Activated naive CD4-positive, alpha-beta T cell treated with anti-CD3 and anti-CD28 coated beads, Interleukin-2, amount 10 ng/mL, durations not matched to agents 7 days and 5 days (primary cell): Measurements from ENCODE around the gene MYO18A.
"Not testable (repeated sequence)": the region's sequence is repeated elsewhere in the genome, so short reads cannot be mapped to it uniquely, and the experiment has no call there.

Experiments
- CTCF ChIA-PET: fragments of 350-600 bp; sonication (Branson Sonifier 250); formaldehyde crosslinking; loops from one replicate; lab custom pipeline; 2021; ENCODE audit warnings: antibody characterized with exemption; lab: Charles Lee
- DNase-seq: peaks from one replicate; pipeline ENCODE4 v3.0.0-alpha.2; 2020
- H3K27ac Mint-ChIP-seq: one replicate; pipeline ENCODE4 v1.8.0; 2021; ENCODE audit warnings: mild to moderate bottlenecking, moderate library complexity, mixed read lengths
- H3K27me3 Mint-ChIP-seq: one replicate; pipeline ENCODE4 v1.8.0; 2021; ENCODE audit warnings: mild to moderate bottlenecking, mixed read lengths
- H3K36me3 Mint-ChIP-seq: one replicate; pipeline ENCODE4 v1.8.0; 2021; ENCODE audit warnings: mixed read lengths
- H3K4me1 Mint-ChIP-seq: one replicate; pipeline ENCODE4 v1.8.0; 2021; ENCODE audit warnings: mixed read lengths
- H3K4me3 Mint-ChIP-seq: one replicate; pipeline ENCODE4 v1.8.0; 2021; ENCODE audit warnings: mild to moderate bottlenecking, moderate library complexity, mixed read lengths
- H3K9me3 Mint-ChIP-seq: one replicate; pipeline ENCODE4 v1.8.0; 2021; ENCODE audit warnings: mixed read lengths

The MYO18A gene

GRCh38 chr17:29179232-29180033, 765 bp downstream of the MYO18A start:
- Mint-ChIP-seq H3K27me3 (peaks cover 32% of the 10 kb centered on the region), H3K4me1 (peaks cover 33% of the 10 kb centered on the region), H3K36me3 (no peaks in the 10 kb centered on the region), H3K4me3 (peak overlapping the region; percentile 33), H3K9me3 (no peaks in the 10 kb centered on the region), H3K27ac (no peak overlapping the region)
- no peak for DNase-seq
- CTCF ChIA-PET: interaction anchor here (0.7 to 5.1 kb wide), 20 partner anchors 11 to 144 kb away, joined by 3 to 84 read pairs (median 6); no protein-coding TSS in a partner anchor

GRCh38 chr17:29178750-29179231, 1.4 kb downstream of the MYO18A start:
- Mint-ChIP-seq H3K9me3 (no peaks in the 10 kb centered on the region), H3K4me3 (peak overlapping the region; percentile 33), H3K36me3 (no peaks in the 10 kb centered on the region), H3K27ac (no peak overlapping the region), H3K4me1 (peaks cover 33% of the 10 kb centered on the region), H3K27me3 (peaks cover 29% of the 10 kb centered on the region)
- CTCF ChIA-PET: interaction anchor here (0.7 to 4.2 kb wide), 7 partner anchors 15 to 59 kb away, joined by 3 to 33 read pairs (median 4); no protein-coding TSS in a partner anchor
- no peak for DNase-seq

DNA sequence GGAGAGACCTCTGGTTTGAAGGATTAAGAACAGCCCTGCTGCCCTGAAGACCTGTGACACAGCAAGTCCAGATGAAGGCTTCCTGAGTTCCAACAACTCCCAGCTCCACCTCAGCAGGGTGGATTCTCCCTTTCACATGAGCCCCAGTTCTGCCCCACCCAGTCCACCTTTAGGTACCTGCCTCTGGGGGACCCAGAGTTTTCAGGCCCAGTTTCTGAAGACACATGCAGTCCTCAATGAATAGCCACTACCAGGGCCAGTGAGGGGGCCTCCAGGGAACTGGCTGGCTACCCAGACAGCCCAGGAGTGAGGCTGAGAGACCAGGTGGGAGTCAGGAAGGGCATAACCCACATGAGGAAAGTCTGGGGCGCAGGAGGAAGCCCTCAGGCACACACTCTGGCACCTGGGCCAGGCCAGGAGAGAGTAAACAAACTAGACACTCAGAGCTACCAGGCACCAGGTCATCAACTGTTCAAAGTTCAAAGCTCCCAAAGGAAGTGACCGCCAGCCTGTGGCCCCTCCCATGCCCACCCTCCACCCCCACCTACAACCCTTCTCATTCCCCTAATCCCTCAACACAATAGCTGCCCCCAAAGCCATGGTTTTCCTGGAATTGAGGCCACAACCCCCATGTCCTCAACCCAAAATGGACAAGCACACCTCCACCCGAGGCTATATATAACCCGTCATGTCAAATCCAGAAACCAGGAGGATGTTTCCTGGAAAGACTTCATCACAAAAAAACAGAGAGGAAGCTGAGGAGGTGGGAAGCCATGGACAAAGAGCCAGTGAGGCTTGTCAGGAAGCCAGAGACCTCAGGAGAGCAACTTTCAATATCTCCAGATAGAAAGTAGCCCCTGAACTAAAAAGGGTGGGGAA, 2.1 kb downstream of the MYO18A start:
- Mint-ChIP-seq H3K9me3 (no peaks in the 10 kb centered on the region), H3K27ac (no peak overlapping the region), H3K27me3 (peaks cover 29% of the 10 kb centered on the region), H3K36me3 (no peaks in the 10 kb centered on the region), H3K4me1 (peaks cover 33% of the 10 kb centered on the region), H3K4me3 (peak overlapping the region; percentile 15)
- no peak for DNase-seq
- CTCF ChIA-PET: interaction anchor here (0.7 to 4.2 kb wide), 6 partner anchors 23 to 192 kb away, joined by 3 to 33 read pairs (median 8); no protein-coding TSS in a partner anchor

DNA sequence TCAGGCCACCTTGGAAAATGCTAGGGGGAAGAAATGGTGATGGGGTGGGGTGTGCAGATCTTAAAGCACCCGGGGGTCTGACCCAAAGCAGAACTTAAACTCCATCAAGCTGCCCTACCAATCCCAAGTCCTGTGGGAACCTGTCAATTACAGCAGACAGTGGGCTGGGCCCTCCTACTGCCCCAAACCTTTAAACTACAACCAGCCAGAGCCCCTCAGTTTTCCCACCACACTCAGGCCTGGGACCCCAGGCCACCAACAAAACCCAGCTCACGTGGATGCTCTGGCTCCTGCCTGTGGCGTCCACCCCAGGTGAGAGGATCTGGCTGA, 2.7 kb downstream of the MYO18A start:
- Mint-ChIP-seq H3K27me3 (peaks cover 29% of the 10 kb centered on the region), H3K4me3 (peak overlapping the region; percentile 76), H3K4me1 (peaks cover 33% of the 10 kb centered on the region), H3K36me3 (no peaks in the 10 kb centered on the region), H3K27ac (no peak overlapping the region), H3K9me3 (no peaks in the 10 kb centered on the region)
- CTCF ChIA-PET: interaction anchor here (0.9 to 4.2 kb wide), 5 partner anchors 23 to 192 kb away, joined by 3 to 33 read pairs (median 13); no protein-coding TSS in a partner anchor
- DNase-seq: no peak

DNA sequence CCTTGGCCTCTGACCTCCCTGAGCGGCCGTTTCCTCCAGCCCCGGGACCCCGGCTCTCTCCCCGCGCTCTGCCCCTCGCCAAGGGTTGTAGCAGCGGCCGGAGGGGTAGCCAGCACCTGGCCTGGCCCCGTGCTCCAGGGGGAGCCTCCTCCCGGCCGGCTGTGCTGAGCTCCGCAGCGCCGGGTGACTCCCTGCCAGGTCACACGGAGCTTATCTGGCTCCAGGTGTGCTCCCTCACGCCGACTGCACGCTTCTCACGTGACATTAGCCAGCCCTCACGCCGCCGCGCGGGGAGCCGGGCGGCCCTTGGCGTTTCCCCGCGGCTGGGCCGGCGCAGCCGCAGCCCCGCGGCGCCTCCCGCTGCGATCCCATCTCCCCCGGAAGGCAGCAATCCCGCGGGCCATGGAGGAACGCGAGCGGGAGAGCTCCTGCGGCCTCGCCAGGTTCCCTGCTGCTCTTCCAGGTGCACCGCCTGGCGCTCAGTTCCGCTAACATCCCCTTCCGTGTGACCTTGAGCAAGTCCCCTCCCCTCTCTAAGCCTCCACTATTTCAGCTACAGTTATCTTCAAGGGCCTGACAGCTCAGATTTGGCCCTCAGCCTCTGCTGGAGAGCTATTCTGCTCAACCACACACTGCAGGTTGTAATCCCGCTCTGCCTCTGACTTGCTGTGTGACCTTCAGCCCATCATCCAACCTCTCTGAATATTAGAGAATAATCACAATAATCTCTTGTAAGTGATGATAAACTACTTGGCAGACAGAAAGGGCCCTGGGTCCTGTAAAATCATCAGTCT, 3.4 kb downstream of the MYO18A start:
- peaks cover 27% of the 10 kb centered on the region for H3K27me3 Mint-ChIP-seq
- H3K4me3 Mint-ChIP-seq: peak overlapping the region; percentile 76
- CTCF ChIA-PET: interaction anchor here (0.6 to 4.2 kb wide), 8 partner anchors 28 to 225 kb away, joined by 3 to 33 read pairs (median 4); partner anchors contain the start of gene PHF12
- no peaks in the 10 kb centered on the region for H3K9me3 Mint-ChIP-seq
- H3K27ac Mint-ChIP-seq: peak overlapping the region; percentile 72
- H3K36me3 Mint-ChIP-seq: no peaks in the 10 kb centered on the region
- peak; percentile 69 for DNase-seq
- peaks cover 33% of the 10 kb centered on the region for H3K4me1 Mint-ChIP-seq

- H3K4me1 Mint-ChIP-seq: peaks cover 25% of the 10 kb centered on the region
- H3K27me3 Mint-ChIP-seq: peaks cover 13% of the 10 kb centered on the region
- no peak for DNase-seq
- H3K27ac Mint-ChIP-seq: no peak overlapping the region
- H3K4me3 Mint-ChIP-seq: no peak overlapping the region
- CTCF ChIA-PET: interaction anchor here (1.5 to 4.2 kb wide), 4 partner anchors 26 to 51 kb away, joined by 4 to 33 read pairs (median 9); no protein-coding TSS in a partner anchor
- H3K36me3 Mint-ChIP-seq: no peaks in the 10 kb centered on the region
- no peaks in the 10 kb centered on the region for H3K9me3 Mint-ChIP-seq
Measured at GRCh38 chr17:29175349-29175748, 4.8 kb downstream of the MYO18A start.

GRCh38 chr17:29172589-29172988, 7.6 kb downstream of the MYO18A start:
- DNase-seq: no peak
- Mint-ChIP-seq H3K27me3 (peaks cover 7% of the 10 kb centered on the region), H3K36me3 (no peaks in the 10 kb centered on the region), H3K4me1 (peaks cover 14% of the 10 kb centered on the region), H3K9me3 (no peaks in the 10 kb centered on the region), H3K27ac (no peak overlapping the region), H3K4me3 (no peak overlapping the region)
- CTCF ChIA-PET: interaction anchor here (1.3 kb wide), 1 partner anchor 24 kb away, joined by 6 read pairs; no protein-coding TSS in a partner anchor

DNA sequence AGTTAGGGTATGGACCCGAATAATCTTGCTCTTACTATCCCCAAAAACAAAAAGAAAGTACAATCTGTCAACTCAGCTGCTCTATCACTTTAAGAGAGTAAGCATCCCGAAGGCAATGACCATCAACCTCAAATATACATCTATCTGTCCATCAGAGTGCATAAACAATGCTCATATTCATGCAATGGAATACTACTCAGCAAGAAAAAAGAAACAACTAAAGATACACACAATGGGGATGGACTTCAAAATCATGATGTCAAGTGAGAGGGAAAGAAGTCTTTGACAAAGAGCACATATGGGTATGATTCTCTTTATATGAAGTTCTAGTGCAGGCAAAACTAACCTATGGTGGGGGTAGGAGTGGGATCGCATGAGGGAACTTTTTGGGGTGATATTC, 9.5 kb downstream of the MYO18A start:
- H3K36me3 Mint-ChIP-seq: no peaks in the 10 kb centered on the region
- H3K27me3 Mint-ChIP-seq: peaks cover 7% of the 10 kb centered on the region
- no peaks in the 10 kb centered on the region for H3K9me3 Mint-ChIP-seq
- no peak for DNase-seq
- no peaks in the 10 kb centered on the region for H3K4me1 Mint-ChIP-seq
- H3K4me3 Mint-ChIP-seq: no peak overlapping the region
- H3K27ac Mint-ChIP-seq: no peak overlapping the region
- CTCF ChIA-PET: no interaction called here

- Mint-ChIP-seq H3K27ac (no peak overlapping the region), H3K36me3 (no peaks in the 10 kb centered on the region), H3K4me1 (no peaks in the 10 kb centered on the region), H3K27me3 (peaks cover 7% of the 10 kb centered on the region), H3K4me3 (no peak overlapping the region), H3K9me3 (no peaks in the 10 kb centered on the region)
- CTCF ChIA-PET: no interaction called here
- no peak for DNase-seq
Measured at GRCh38 chr17:29169806-29170591, 10.2 kb downstream of the MYO18A start.

GRCh38 chr17:29168759-29169126, 11.5 kb downstream of the MYO18A start:
- not testable (repeated sequence) for H3K4me1 Mint-ChIP-seq, DNase-seq, H3K9me3 Mint-ChIP-seq, H3K36me3 Mint-ChIP-seq, H3K27ac Mint-ChIP-seq, H3K27me3 Mint-ChIP-seq, H3K4me3 Mint-ChIP-seq
- CTCF ChIA-PET: interaction anchor here (1.6 kb wide), 1 partner anchor 11 kb away, joined by 5 read pairs; the partner anchor contains the start of gene MYO18A

DNA sequence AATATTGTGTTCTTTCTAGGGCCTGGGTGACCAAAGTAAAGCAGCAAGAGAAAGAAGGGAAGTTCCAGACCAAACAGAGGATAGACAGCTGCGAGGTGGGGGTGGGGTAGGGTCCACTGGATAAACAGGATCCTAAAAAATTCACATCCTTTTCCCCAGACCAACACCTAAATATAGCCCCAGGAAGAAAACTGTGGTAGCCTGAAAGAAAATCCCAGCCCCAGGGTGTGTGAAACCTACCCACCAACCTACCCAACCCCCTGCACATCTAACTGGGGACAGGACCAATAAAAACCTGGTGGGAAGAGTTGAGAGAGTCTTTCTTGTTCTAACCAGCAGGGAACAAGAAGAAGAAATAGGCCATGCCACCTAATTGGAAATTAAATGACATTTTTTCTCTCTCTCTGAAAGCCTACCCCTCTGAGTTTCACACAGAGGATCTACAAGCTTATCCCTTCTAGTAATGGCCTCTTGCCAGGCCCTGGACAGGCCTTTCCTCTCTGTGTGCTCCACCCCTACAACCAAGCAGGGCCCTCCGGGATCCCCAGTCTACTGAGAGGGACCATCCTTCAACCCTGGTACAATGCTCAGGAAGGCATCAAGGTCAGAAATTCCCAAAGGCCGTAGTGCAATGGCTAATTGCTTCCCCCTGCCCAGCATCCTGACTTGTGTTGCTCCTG, 12.0 kb downstream of the MYO18A start:
- H3K4me1 Mint-ChIP-seq: no peaks in the 10 kb centered on the region
- peaks cover 7% of the 10 kb centered on the region for H3K27me3 Mint-ChIP-seq
- H3K36me3 Mint-ChIP-seq: no peaks in the 10 kb centered on the region
- CTCF ChIA-PET: interaction anchor here (1.6 kb wide), 1 partner anchor 12 kb away, joined by 5 read pairs; the partner anchor contains the start of gene MYO18A
- H3K4me3 Mint-ChIP-seq: no peak overlapping the region
- no peaks in the 10 kb centered on the region for H3K9me3 Mint-ChIP-seq
- H3K27ac Mint-ChIP-seq: no peak overlapping the region
- DNase-seq: no peak

GRCh38 chr17:29167393-29168078, 12.7 kb downstream of the MYO18A start:
- CTCF ChIA-PET: interaction anchor here (1.6 kb wide), 1 partner anchor 13 kb away, joined by 5 read pairs; the partner anchor contains the start of gene MYO18A
- Mint-ChIP-seq H3K4me3 (no peak overlapping the region), H3K27me3 (peaks cover 7% of the 10 kb centered on the region), H3K9me3 (no peaks in the 10 kb centered on the region), H3K4me1 (no peaks in the 10 kb centered on the region), H3K27ac (no peak overlapping the region), H3K36me3 (no peaks in the 10 kb centered on the region)
- DNase-seq: no peak
